BE2C (cell line): ENCODE data around the gene ABI3.
"Not testable (repeated sequence)": the region's sequence is repeated elsewhere in the genome, so short reads cannot be mapped to it uniquely, and the experiment has no call there.

ENCODE experiments used
- DNase-seq: peaks from one replicate; pipeline ENCODE4 v3.0.0-alpha.2; 2020
- H3K27me3 ChIP-seq: fragments of 250-450 bp; sonication (Bioruptor Pico); 2 replicates; pipeline ENCODE4 v1.5.1; 2020; ENCODE audit warnings: mild to moderate bottlenecking
- H3K36me3 ChIP-seq: fragments of 250-450 bp; sonication (Bioruptor Pico); 2 replicates; pipeline ENCODE4 v1.5.1; 2020; ENCODE audit warnings: mild to moderate bottlenecking
- H3K4me1 ChIP-seq: fragments of 250-450 bp; sonication (Bioruptor Pico); 2 replicates; pipeline ENCODE4 v1.5.1; 2020
- H3K4me3 ChIP-seq: 2 replicates; pipeline ENCODE4 v1.5.1; 2011; ENCODE audit warnings: low read depth, low read length
- H3K9me3 ChIP-seq: fragments of 250-450 bp; sonication (Bioruptor Pico); 2 replicates; pipeline ENCODE4 v1.5.1; 2020
- TF ChIP-seq, protein P1 (sequence below): IDR thresholded peaks from 2 replicates; pipeline ENCODE4 v1.5.1; 2012; ENCODE audit warnings: mild to moderate bottlenecking, low read depth, low read length

Gene ABI3

GRCh38 chr17:49260817-49261291 lies 50.3 kb downstream of the ABI3 start:
- TF ChIP-seq, protein P1, sequence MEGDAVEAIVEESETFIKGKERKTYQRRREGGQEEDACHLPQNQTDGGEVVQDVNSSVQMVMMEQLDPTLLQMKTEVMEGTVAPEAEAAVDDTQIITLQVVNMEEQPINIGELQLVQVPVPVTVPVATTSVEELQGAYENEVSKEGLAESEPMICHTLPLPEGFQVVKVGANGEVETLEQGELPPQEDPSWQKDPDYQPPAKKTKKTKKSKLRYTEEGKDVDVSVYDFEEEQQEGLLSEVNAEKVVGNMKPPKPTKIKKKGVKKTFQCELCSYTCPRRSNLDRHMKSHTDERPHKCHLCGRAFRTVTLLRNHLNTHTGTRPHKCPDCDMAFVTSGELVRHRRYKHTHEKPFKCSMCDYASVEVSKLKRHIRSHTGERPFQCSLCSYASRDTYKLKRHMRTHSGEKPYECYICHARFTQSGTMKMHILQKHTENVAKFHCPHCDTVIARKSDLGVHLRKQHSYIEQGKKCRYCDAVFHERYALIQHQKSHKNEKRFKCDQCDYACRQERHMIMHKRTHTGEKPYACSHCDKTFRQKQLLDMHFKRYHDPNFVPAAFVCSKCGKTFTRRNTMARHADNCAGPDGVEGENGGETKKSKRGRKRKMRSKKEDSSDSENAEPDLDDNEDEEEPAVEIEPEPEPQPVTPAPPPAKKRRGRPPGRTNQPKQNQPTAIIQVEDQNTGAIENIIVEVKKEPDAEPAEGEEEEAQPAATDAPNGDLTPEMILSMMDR, result no peak
- Histone ChIP-seq H3K4me3 (peak overlapping the region; percentile 60), H3K27me3 (no peaks in the 10 kb centered on the region), H3K36me3 (no peaks in the 10 kb centered on the region), H3K9me3 (no peaks in the 10 kb centered on the region), H3K4me1 (no peaks in the 10 kb centered on the region)
- no peak for DNase-seq

- DNase-seq, H3K4me3 ChIP-seq, H3K9me3 ChIP-seq: not testable (repeated sequence)
These were observed 51.0 kb downstream of the ABI3 start for GRCh38 chr17:49261540-49261939.

DNA sequence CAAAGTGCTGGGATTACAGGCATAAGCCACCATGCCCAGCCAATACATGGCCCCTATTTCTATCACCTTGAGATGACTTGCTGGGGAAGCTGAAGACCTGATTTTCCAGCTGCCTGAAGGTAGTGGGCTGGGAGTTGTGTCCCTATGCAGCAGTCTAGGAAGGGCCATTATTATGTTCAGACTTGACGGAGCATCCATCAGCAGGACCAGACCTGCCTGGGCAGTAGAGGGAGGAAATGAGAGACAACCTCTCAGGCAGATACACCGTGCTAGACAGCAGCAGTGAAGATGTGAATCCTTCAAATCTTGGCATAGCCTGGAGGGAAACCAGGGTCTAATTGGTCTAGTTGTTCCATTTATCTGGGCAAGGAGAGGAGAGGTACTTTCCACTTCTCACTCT lies 55.7 kb downstream of the ABI3 start:
- no peak overlapping the region for H3K4me3 ChIP-seq
- no peaks in the 10 kb centered on the region for H3K9me3 ChIP-seq
- TF ChIP-seq, protein P1, result no peak
- H3K27me3 ChIP-seq, result no peaks in the 10 kb centered on the region
- DNase-seq, result no peak
- no peaks in the 10 kb centered on the region for H3K36me3 ChIP-seq
- H3K4me1 ChIP-seq, result no peaks in the 10 kb centered on the region

More at GRCh38 chr17:49261540-49261939, 51.0 kb downstream of the ABI3 start:
- not testable (repeated sequence) for H3K4me1 ChIP-seq, H3K36me3 ChIP-seq, H3K27me3 ChIP-seq

DNA sequence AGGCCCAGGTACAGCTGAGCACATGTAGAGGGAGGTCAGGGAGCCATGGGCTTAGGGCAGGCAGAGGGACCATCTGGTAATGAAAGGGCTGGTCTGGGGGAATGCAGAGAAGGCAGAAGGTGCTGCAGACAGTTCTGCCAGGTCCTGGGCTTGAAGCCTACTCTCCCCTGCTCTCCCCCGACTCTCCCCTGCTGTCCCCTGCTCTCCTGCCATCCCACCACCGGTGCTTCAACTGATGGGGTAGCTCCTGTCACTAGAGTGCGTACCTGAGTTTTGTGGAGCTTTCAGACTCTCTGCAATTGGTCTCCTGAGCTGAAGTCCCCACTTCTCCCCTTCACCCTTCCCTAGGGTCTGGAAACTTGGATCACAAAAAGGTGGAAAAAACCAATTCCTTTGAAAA lies 57.4 kb downstream of the ABI3 start:
- TF ChIP-seq, protein P1, result no peak
- Histone ChIP-seq H3K4me1 (no peaks in the 10 kb centered on the region), H3K9me3 (no peaks in the 10 kb centered on the region), H3K36me3 (no peaks in the 10 kb centered on the region), H3K27me3 (no peaks in the 10 kb centered on the region), H3K4me3 (no peak overlapping the region)
- no peak for DNase-seq

- TF ChIP-seq, protein P1, result no peak
- H3K9me3 ChIP-seq, result no peaks in the 10 kb centered on the region
- DNase-seq, result no peak
- H3K4me1 ChIP-seq, result no peaks in the 10 kb centered on the region
- H3K4me3 ChIP-seq, result no peak overlapping the region
- H3K36me3 ChIP-seq, result no peaks in the 10 kb centered on the region
- no peaks in the 10 kb centered on the region for H3K27me3 ChIP-seq
These were observed 58.8 kb downstream of the ABI3 start for GRCh38 chr17:49269356-49269755.
